Measurements from ENCODE around the gene ATP1B1. TPM values are rescaled to one million over a fixed set of nuclear protein-coding genes. Genes with fewer than 3 reads are reported as not detected.

Gene ATP1B1
- total and polyA plus RNA-seq, 9 of the 15 experiments (the other 6 are each of a cell fraction or from before 2014, with no cell fraction given) = 0.76 to 3.0 (median 1.7) TPM

GRCh38 chr1:169120066-169120465, 13.6 kb downstream of the ATP1B1 start (continued):
- TF ChIP-seq ZBTB2 (IDR thresholded peaks at IDR 0.05) (no peak), TFAP4 (CRISPR knock-in tag; IDR thresholded peaks at IDR 0.05; ENCODE audit: borderline replicate concordance) (no peak)

- intact Hi-C loops (cut with micrococcal nuclease) = no loop called here
- Histone ChIP-seq H3K4me2 (ENCODE audit: insufficient read depth, low read length) (no peak overlapping the region), H3K27ac (ENCODE audit: extremely low read depth, low read depth, low read length) (no peak overlapping the region), H3K4me3 (no peak overlapping the region), H3K4me1 (replicated peaks in 1 of 2; ENCODE audit: control insufficient read depth in 2 of 2, insufficient read depth in 2 of 2, low read length in 2 of 2) (no peaks in the 10 kb centered on the region; a peak in 1 of 5 replicates), H4K20me1 (replicated peaks; ENCODE audit: control insufficient read depth, insufficient read depth, low read length) (no peaks in the 10 kb centered on the region), H3K27me3 (ENCODE audit: control insufficient read depth in 2 of 2, insufficient read depth in 2 of 2, low read length in 2 of 2) (no peaks in the 10 kb centered on the region), H3K9me1 (ENCODE audit: control insufficient read depth, insufficient read depth, low read length) (no peaks in the 10 kb centered on the region), H2AFZ (ENCODE audit: low read depth, low read length) (no peak overlapping the region), H3K9me3 (replicated peaks; ENCODE audit: control insufficient read depth, insufficient read depth, low read depth, low read length) (no peaks in the 10 kb centered on the region), H3K9ac (ENCODE audit: insufficient read depth in 1 of 2, low read depth in 2 of 2, low read length in 2 of 2) (no peak overlapping the region), H3K36me3 (ENCODE audit: control insufficient read depth, insufficient read depth, low read length) (no peaks in the 10 kb centered on the region), H3K79me2 (ENCODE audit: control insufficient read depth, insufficient read depth, low read length) (no peaks in the 10 kb centered on the region)
- in situ Hi-C loops (cut with MboI) = no loop called here
- ATAC-seq (no peak), DNase-seq (ENCODE audit: extremely low read depth in 1 of 4, low spot score in 3 of 4) (no peak), FAIRE-seq (no peak)
- TF ChIP-seq RBBP5 (IDR thresholded peaks at IDR 0.05; ENCODE audit: borderline replicate concordance, insufficient read depth, low read length, poor library complexity, severe bottlenecking) = no peak
- TF ChIP-seq RAD21 (CRISPR knock-in tag; conservative IDR thresholded peaks at IDR 0.05 in 1 of 2, IDR thresholded peaks at IDR 0.05 in 1 of 2) = 0 out of 4 replicates have a peak, but pooled peaks of 1 of the 2 experiments have one; percentile 7
- 22% methylated on average over 6 of the region's 6 CpGs for WGBS (ENCODE audit: insufficient coverage, low coverage, missing lambda C conversion rate)
- POLR2A ChIA-PET = no interaction called here
- CTCF ChIA-PET (ENCODE audit: low intra/inter-chr PET ratio) = no interaction called here
- BruUV-seq (replicated peaks) = no TSS peak
Observed at GRCh38 chr1:169121146-169121923, 14.8 kb downstream of the ATP1B1 start.
